Measurements from ENCODE around the gene USH1G. TPM values are rescaled to one million over a fixed set of nuclear protein-coding genes. Genes with fewer than 3 reads are reported as not detected.

The USH1G gene
- total RNA-seq, 1 experiment from 2014 or later, result 2.7 TPM

- H2AK5ac ChIP-seq (ENCODE audit: insufficient read length, low read length), result no peak overlapping the region
- H2BK12ac ChIP-seq (ENCODE audit: insufficient read length, low read depth, low read length), result no peak overlapping the region
- no peaks in the 10 kb centered on the region; the same call in 1 of the 2 replicates for H3K4me1 ChIP-seq (ENCODE audit: insufficient read depth, low read length)
- peaks cover 14% of the 10 kb centered on the region for H3K23me2 ChIP-seq (ENCODE audit: insufficient read length, low read depth, low read length, poor library complexity, severe bottlenecking)
- no peak overlapping the region for H2BK20ac ChIP-seq (ENCODE audit: low read depth, low read length, poor library complexity, severe bottlenecking)
- no peak overlapping the region for H3K4ac ChIP-seq (ENCODE audit: low read depth, low read length)
- no CpG with 5 or more reads among the region's 3 CpGs for WGBS (ENCODE audit: extremely low coverage, insufficient read length, low lambda C conversion rate)
- Mint-ChIP-seq H3K4me3 (peak overlapping the region; percentile 42 to 75; a peak in 3 of 5 replicates), H3K27me3 (ENCODE audit: low read depth) (peaks cover 94% of the 10 kb centered on the region), H3K27ac (no peak overlapping the region), H3K9me3 (no peaks in the 10 kb centered on the region; a peak in 2 of 5 replicates), H3K36me3 (ENCODE audit: insufficient read depth in 1 of 3, low read depth in 3 of 3) (no peaks in the 10 kb centered on the region), H3K4me1 (peaks cover 5 to 15% of the 10 kb centered on the region in 2 experiments)
- no peak overlapping the region for H3T11ph ChIP-seq (ENCODE audit: low read length)
- H3K79me1 ChIP-seq (ENCODE audit: insufficient read depth, low read depth, low read length, poor library complexity, severe bottlenecking), result no peaks in the 10 kb centered on the region
- H3K18ac ChIP-seq (ENCODE audit: insufficient read length, low read depth, low read length), result no peak overlapping the region
- no peak for TF ChIP-seq CTCF (conservative IDR thresholded peaks at IDR 0.05)
- H3K27me3 ChIP-seq (ENCODE audit: insufficient read depth, low read length), result peaks cover 32% of the 10 kb centered on the region
- H3K56ac ChIP-seq (ENCODE audit: insufficient read length, low read depth, low read length), result no peak overlapping the region
- no peak overlapping the region for H3K9ac ChIP-seq (ENCODE audit: extremely low read depth, insufficient read length, low read length)
- no peak overlapping the region for H2AFZ ChIP-seq (ENCODE audit: low read length)
- no peak overlapping the region for H2BK120ac ChIP-seq (ENCODE audit: low read depth, low read length, poor library complexity, severe bottlenecking)
- no peak overlapping the region for H4K5ac ChIP-seq (ENCODE audit: insufficient read length, low read depth, low read length)
- no peak overlapping the region for H3K23ac ChIP-seq (ENCODE audit: insufficient read length, low read depth, low read length)
- no peak overlapping the region for H3K14ac ChIP-seq (ENCODE audit: insufficient read depth, low read length)
- H3K27ac ChIP-seq (ENCODE audit: insufficient read length, low read depth, low read length), result no peak overlapping the region
- no peak overlapping the region for H4K8ac ChIP-seq (replicated peaks; ENCODE audit: insufficient read length, low read depth, low read length)
- no peak for DNase-seq
- no peaks in the 10 kb centered on the region for H4K20me1 ChIP-seq (ENCODE audit: control insufficient read depth, insufficient read depth, insufficient read length)
- no peak overlapping the region for H2BK15ac ChIP-seq (ENCODE audit: low read depth, low read length)
- no peaks in the 10 kb centered on the region for H3K9me3 ChIP-seq (ENCODE audit: control insufficient read depth, low read depth, low read length)
- peak overlapping the region; percentile 56 for H3K4me2 ChIP-seq (ENCODE audit: insufficient read depth, insufficient read length, low read length)
- H3K79me2 ChIP-seq (ENCODE audit: insufficient read depth, low read length), result no peaks in the 10 kb centered on the region
- no peak overlapping the region for H2BK5ac ChIP-seq (ENCODE audit: insufficient read length, low read length)
- H4K91ac ChIP-seq (ENCODE audit: insufficient read length, low read depth, low read length), result no peak overlapping the region
Measured at GRCh38 chr17:74935048-74935447, 12.0 kb upstream of the USH1G start.

All from H9 (cell line).